BLaER1 treated with 17β-estradiol and CSF1 and Interleukin-3, amounts not matched to agents 10 nM and 100 nM (cell line): ENCODE measurements around the gene NT5C2.
"Not testable (repeated sequence)": the region's sequence is repeated elsewhere in the genome, so short reads cannot be mapped to it uniquely, and the experiment has no call there.

Experiments used
- H3K27ac ChIP-seq, 11 experiments: shearing (Covaris generic); formaldehyde crosslinking; 2 replicates each; pipeline ENCODE4 v1.8.1; 2022
- H3K27me3 ChIP-seq, 11 experiments: shearing (Covaris generic); formaldehyde crosslinking; 2 replicates each; pipeline ENCODE4 v1.8.1; 2022
- H3K36me3 ChIP-seq, 11 experiments: shearing (Covaris generic); formaldehyde crosslinking; 2 replicates each; pipeline ENCODE4 v1.8.1; 2022
- H3K4me1 ChIP-seq, 10 experiments: shearing (Covaris generic); formaldehyde crosslinking; 2 replicates each; pipeline ENCODE4 v1.8.1; 2022
- H3K4me2 ChIP-seq, 11 experiments: shearing (Covaris generic); formaldehyde crosslinking; 2 replicates each; pipeline ENCODE4 v1.8.1; 2022
- H3K4me3 ChIP-seq, 10 experiments: shearing (Covaris generic); formaldehyde crosslinking; 2 replicates each; pipeline ENCODE4 v1.8.1; 2022
- H3K9ac ChIP-seq, 11 experiments: shearing (Covaris generic); formaldehyde crosslinking; 2 replicates each; pipeline ENCODE4 v1.8.1; 2022
- H3K9me3 ChIP-seq, 11 experiments: shearing (Covaris generic); formaldehyde crosslinking; replicated peaks in 1 of 11; 2 replicates each; pipeline ENCODE4 v1.8.1; 2022
- H4K20me1 ChIP-seq, 11 experiments: shearing (Covaris generic); formaldehyde crosslinking; 2 replicates each; pipeline ENCODE4 v1.8.1; 2022
- Cebpa-rat ChIP-seq, 11 experiments: shearing (Covaris generic); IDR thresholded peaks; 2 replicates each; pipeline ENCODE4 v1.8.1; 2022

NT5C2 gene

DNA sequence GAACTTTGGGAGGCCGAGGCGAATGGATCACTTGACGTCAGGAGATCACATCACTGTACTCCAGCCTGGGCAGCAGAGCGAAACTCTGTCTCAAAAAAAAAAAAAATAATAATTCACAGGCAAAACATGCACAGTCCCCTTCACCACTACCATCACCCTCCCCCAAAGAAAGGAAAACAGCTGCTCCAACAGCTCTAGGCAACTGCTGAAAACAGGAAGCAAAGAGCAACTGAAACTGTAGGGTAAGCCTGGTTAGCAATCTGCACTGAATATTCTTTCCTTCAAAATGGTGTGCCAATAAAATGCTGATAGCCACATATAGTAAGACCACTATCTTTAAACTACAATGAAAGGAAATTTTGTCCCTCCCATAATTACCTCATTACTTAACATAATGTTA is 11.8 kb downstream of the NT5C2 start:
- Histone ChIP-seq H3K4me3 (peak overlapping the region; percentile 13 to 47 (median 28); a peak in 11 of 20 replicates), H3K9ac (peak overlapping the region; percentile 69 to 80 (median 74)), H3K4me1 (peaks cover 77 to 96% (median 94%) of the 10 kb centered on the region in 10 experiments), H3K27me3 (no peaks in the 10 kb centered on the region), H3K27ac (peak overlapping the region; percentile 84 to 94 (median 89)), H4K20me1 (peaks cover 11 to 95% (median 53%) of the 10 kb centered on the region in 11 experiments; a peak in 20 of 22 replicates), H3K4me2 (peak overlapping the region; percentile 78 to 90 (median 80)), H3K36me3 (peaks cover 27 to 57% (median 38%) of the 10 kb centered on the region in 11 experiments), H3K9me3 (no peaks in the 10 kb centered on the region)
- TF ChIP-seq Cebpa-rat (IDR thresholded peaks at IDR 0.05): peak in 2 of 11 experiments; percentile 25 to 41; a peak in 3 of 22 replicates

DNA sequence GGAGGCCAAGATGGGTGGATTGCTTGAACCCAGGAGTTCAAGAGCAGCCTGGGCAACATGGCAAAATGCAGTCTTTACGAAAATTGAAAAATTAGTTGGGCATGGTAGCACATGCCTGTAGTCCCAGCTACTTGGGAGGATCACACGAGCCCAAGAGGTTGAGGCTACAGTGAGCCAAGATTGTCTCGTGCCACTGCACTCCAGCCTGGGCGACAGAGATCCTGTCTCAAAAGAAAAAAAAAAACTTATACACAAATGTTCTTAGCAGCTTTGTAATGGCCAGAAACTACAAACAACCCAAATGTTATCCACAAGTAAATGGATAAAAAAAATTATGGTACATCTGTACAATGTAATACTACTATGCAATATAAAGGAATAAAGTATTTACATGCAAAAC is 12.6 kb downstream of the NT5C2 start:
- Histone ChIP-seq H3K27me3 (no peaks in the 10 kb centered on the region), H3K9ac (peak overlapping the region; percentile 58 to 80 (median 73); a peak in 19 of 22 replicates), H3K27ac (peak overlapping the region; percentile 84 to 94 (median 89); a peak in 21 of 22 replicates), H3K36me3 (peaks cover 34 to 57% (median 45%) of the 10 kb centered on the region in 11 experiments), H4K20me1 (peaks cover 10 to 95% (median 53%) of the 10 kb centered on the region in 11 experiments; a peak in 21 of 22 replicates), H3K4me1 (peaks cover 80 to 96% (median 94%) of the 10 kb centered on the region in 10 experiments), H3K9me3 (no peaks in the 10 kb centered on the region), H3K4me2 (peak overlapping the region; percentile 78 to 90 (median 80)), H3K4me3 (peak overlapping the region in 9 of 10 experiments; percentile 8 to 42 (median 26); a peak in 8 of 20 replicates)
- no peak for TF ChIP-seq Cebpa-rat (IDR thresholded peaks at IDR 0.05)

DNA sequence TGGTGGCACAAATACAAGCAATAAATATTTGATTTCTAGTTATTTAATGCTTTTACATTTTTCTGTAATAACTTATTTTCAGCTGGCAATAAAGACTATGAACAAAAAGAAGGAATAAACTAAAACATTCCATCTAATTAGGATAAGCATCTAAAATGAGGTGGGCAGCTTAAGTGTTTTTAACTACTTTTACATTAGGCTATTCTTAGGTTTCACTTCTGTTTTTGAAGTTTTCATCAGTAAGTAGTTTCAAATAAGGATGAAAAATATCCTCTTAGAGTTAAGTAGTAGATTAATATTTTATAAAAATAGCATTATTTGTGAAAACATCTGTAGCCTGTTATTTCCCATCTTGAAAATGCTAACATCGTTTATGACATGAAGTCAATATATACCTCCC is 15.9 kb downstream of the NT5C2 start:
- H3K27ac ChIP-seq: peak overlapping the region in 9 of 11 experiments; percentile 6 to 45 (median 30); a peak in 12 of 22 replicates
- no peak for TF ChIP-seq Cebpa-rat (IDR thresholded peaks at IDR 0.05)
- peaks cover 61 to 85% (median 76%) of the 10 kb centered on the region in 11 experiments for H3K36me3 ChIP-seq
- peak overlapping the region in 5 of 11 experiments; percentile 16 to 64 (median 44); a peak in 5 of 22 replicates for H3K9ac ChIP-seq
- peaks cover 58 to 70% (median 68%) of the 10 kb centered on the region in 10 experiments for H3K4me1 ChIP-seq
- peak overlapping the region; percentile 3 to 84 (median 61); a peak in 19 of 22 replicates for H3K4me2 ChIP-seq
- peaks cover 13 to 96% (median 40%) of the 10 kb centered on the region in 11 experiments; a peak in 21 of 22 replicates for H4K20me1 ChIP-seq
- H3K27me3 ChIP-seq: no peaks in the 10 kb centered on the region
- no peaks in the 10 kb centered on the region for H3K9me3 ChIP-seq
- no peak overlapping the region for H3K4me3 ChIP-seq

DNA sequence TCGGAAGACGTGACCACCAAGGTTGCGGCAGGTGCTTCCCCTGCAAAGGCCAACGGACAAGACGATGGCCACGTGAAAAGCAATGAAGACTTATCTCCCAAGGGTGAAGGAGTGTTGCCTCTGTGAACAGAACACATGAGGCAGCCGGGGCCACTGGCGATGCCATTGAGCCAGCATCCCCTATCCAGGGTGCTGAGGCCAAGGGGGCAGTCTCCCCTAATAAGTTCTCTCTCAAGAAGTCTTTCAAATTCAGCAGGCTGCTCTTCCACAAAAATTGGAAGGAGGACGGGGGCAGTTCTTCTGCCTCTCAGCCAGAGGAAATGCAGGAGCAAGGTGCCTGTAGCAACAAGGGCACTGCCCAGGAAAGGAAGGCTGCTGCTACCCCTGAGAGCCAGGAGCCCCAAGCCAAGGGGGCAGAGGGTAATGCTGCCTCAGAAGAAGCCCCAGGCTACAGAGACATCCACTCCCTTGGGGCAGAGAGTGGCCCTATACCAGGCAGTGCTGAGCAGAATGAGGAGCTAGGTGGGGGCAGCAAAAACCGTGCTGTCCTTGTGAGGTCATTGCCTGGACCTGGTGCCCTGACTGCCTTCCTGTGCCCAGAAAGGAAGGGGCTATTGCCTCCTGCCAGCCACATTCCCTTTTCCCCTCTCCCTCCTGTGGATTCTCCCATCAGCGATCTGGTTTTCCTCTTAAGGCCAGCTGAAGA is 17.3 kb downstream of the NT5C2 start:
- H3K27ac ChIP-seq: peak overlapping the region in 8 of 11 experiments; percentile 27 to 67 (median 41); a peak in 15 of 22 replicates
- no peaks in the 10 kb centered on the region for H3K27me3 ChIP-seq
- H3K9me3 ChIP-seq: no peaks in the 10 kb centered on the region
- peak overlapping the region in 9 of 11 experiments; percentile 1 to 89 (median 62); a peak in 17 of 22 replicates for H3K4me2 ChIP-seq
- peak overlapping the region in 3 of 11 experiments; percentile 1 to 40 (median 34); a peak in 1 of 22 replicates for H3K9ac ChIP-seq
- peak overlapping the region in 1 of 10 experiments; percentile 9; a peak in 2 of 20 replicates for H3K4me3 ChIP-seq
- peaks cover 13 to 99% (median 52%) of the 10 kb centered on the region in 11 experiments; a peak in 21 of 22 replicates for H4K20me1 ChIP-seq
- no peak for TF ChIP-seq Cebpa-rat (IDR thresholded peaks at IDR 0.05)
- peaks cover 45 to 64% (median 57%) of the 10 kb centered on the region in 10 experiments for H3K4me1 ChIP-seq
- H3K36me3 ChIP-seq: peaks cover 75 to 97% (median 90%) of the 10 kb centered on the region in 11 experiments

DNA sequence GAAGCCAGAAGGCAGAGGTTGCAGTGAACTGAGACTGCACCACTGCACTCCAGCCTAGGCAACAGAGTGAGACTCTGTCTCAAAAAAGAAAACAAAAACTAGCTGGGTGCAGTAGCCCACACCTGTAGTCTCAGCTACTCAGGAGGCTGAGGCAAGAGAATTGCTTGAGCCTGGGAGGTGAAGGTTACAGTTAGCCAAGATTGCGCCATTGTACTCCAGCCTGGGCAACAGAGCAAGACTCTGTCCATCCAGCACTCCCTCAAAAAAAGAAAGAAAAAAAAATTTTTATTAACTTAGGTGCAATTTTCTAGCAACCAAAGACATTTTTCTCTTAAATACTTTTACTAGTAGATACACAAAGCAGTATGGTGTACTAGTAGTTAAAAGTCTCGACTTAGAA is 18.7 kb downstream of the NT5C2 start:
- Histone ChIP-seq H3K36me3 (peaks cover 82 to 97% (median 91%) of the 10 kb centered on the region in 11 experiments), H4K20me1 (peaks cover 24 to 99% (median 61%) of the 10 kb centered on the region in 11 experiments), H3K4me1 (peaks cover 37 to 50% (median 43%) of the 10 kb centered on the region in 10 experiments)
- not testable (repeated sequence) for H3K9me3 ChIP-seq, H3K4me3 ChIP-seq, H3K27ac ChIP-seq, H3K27me3 ChIP-seq, H3K4me2 ChIP-seq, H3K9ac ChIP-seq

DNA sequence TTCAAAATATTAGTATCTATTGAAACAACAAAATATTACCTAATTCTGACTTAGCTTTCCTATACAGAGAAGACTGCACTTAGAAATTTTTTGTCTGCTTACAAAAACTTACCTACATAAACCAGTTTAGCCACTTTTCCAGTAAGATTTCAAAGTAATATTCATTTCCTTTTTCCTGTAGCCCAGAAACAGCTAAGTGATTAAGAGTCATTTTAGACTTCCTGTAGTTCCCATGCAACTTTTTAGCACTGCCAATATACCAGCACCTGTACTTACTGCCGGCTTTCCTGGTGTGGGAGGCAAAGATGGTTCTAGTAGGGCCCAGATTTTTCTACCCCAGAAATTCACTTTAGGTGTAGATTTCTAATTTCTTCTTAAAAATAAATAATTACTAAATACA is 21.8 kb downstream of the NT5C2 start:
- Histone ChIP-seq H3K27ac (no peak overlapping the region; a peak in 1 of 22 replicates), H3K36me3 (peaks cover 91 to 100% (median 100%) of the 10 kb centered on the region in 11 experiments), H4K20me1 (peaks cover 27 to 99% (median 54%) of the 10 kb centered on the region in 11 experiments), H3K4me2 (no peak overlapping the region), H3K4me3 (no peak overlapping the region), H3K9ac (0 out of 22 replicates have a peak overlapping the region, but pooled peaks of 1 of the 11 experiments have one; percentile 3), H3K4me1 (peaks cover 8 to 23% (median 14%) of the 10 kb centered on the region in 10 experiments), H3K9me3 (peaks cover 0 to 7% (median 3%) of the 10 kb centered on the region in 11 experiments; a peak in 6 of 22 replicates), H3K27me3 (no peaks in the 10 kb centered on the region)
- TF ChIP-seq Cebpa-rat (IDR thresholded peaks at IDR 0.05): no peak

DNA sequence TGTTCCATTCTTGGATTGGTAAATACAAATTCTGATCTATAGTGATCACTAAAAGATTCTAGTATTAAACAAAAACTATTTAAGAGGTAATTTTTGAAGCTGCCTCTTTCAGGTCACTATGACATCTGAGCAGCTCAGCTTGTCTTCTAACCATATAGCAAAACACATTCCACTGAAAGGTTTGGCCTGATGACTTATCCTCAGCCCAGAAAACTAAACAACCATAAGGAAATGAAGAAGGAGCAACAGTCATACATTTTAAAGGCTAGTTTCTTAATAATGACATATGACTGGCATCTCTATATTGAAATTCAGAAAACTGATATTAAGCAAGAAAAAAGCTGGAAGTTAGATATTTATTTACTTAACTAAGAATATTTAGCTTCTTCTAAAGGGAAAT is 24.6 kb downstream of the NT5C2 start:
- Histone ChIP-seq H3K36me3 (peaks cover 97 to 100% (median 99%) of the 10 kb centered on the region in 11 experiments), H3K4me3 (no peak overlapping the region), H3K27ac (no peak overlapping the region), H3K9ac (no peak overlapping the region), H4K20me1 (peaks cover 15 to 99% (median 43%) of the 10 kb centered on the region in 11 experiments; a peak in 18 of 22 replicates), H3K4me2 (no peak overlapping the region), H3K27me3 (no peaks in the 10 kb centered on the region), H3K4me1 (peaks cover 0 to 12% (median 2%) of the 10 kb centered on the region in 10 experiments; a peak in 6 of 20 replicates), H3K9me3 (peaks cover 0 to 33% (median 26%) of the 10 kb centered on the region in 11 experiments; a peak in 20 of 22 replicates)
- TF ChIP-seq Cebpa-rat (IDR thresholded peaks at IDR 0.05): no peak

DNA sequence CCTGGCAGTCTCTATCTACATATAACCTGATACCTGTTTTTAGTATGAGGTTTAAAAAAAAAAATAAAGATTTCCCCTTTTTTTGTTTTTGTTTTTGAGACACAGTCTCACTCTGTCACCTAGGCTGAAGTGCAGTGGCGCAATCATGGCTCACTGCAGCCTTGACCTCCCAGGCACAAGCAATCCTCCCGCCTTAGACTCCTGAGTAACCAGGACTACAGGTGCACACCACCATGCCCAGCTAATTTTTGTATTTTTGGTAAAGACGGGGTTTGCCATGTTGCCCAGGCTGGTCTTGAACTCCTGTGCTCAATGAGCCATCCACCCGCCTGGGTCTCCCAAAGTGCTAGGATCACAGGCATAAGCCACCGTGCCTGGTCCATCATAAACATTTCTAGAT is 25.5 kb downstream of the NT5C2 start:
- peaks cover 0 to 12% (median 2%) of the 10 kb centered on the region in 10 experiments; a peak in 6 of 20 replicates for H3K4me1 ChIP-seq
- H3K9me3 ChIP-seq: peaks cover 0 to 36% (median 26%) of the 10 kb centered on the region in 11 experiments; a peak in 20 of 22 replicates
- H3K27me3 ChIP-seq, H3K27ac ChIP-seq, H3K4me2 ChIP-seq, H3K4me3 ChIP-seq, H3K9ac ChIP-seq: not testable (repeated sequence)
- peaks cover 95 to 100% (median 99%) of the 10 kb centered on the region in 11 experiments for H3K36me3 ChIP-seq
- H4K20me1 ChIP-seq: peaks cover 15 to 99% (median 43%) of the 10 kb centered on the region in 11 experiments; a peak in 18 of 22 replicates
